HG03378 (cell line): ENCODE measurements around the gene PLEK2.
A peak's percentile ranks its signal among the peaks of the same experiment; 100 is the strongest.
"Not testable (repeated sequence)": the region's sequence is repeated elsewhere in the genome, so short reads cannot be mapped to it uniquely, and the experiment has no call there.

ENCODE experiments used
- ATAC-seq: cut with Tn5 transposase; IDR thresholded peaks from one replicate; pipeline ENCODE4 v1.9.1; 2021; ENCODE audit warnings: mild to moderate bottlenecking, moderate library complexity; ENCODE audit not compliant: unreplicated experiment

Gene PLEK2

DNA sequence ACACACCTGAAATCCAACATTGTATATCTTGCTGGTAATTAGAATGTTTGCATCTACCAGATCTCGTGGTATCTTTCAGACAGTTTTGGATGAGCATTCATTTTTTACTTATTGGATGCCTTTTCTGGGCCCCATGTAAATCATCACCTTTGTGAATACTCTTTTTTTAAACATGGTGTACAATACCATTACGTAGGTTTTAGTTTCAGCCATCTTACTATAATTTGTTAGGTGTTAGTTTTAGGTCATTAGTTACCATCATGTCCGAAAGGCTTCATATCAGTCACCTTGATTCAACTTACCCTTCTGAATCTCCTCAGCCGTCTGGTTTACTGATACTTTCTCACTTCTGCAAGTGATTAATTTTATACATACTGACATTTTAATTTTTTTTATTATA is 46.5 kb downstream of the PLEK2 start:
- no peak for ATAC-seq

GRCh38 chr14:67360470-67361206 is 51.3 kb downstream of the PLEK2 start:
- ATAC-seq = peak; percentile 19

DNA sequence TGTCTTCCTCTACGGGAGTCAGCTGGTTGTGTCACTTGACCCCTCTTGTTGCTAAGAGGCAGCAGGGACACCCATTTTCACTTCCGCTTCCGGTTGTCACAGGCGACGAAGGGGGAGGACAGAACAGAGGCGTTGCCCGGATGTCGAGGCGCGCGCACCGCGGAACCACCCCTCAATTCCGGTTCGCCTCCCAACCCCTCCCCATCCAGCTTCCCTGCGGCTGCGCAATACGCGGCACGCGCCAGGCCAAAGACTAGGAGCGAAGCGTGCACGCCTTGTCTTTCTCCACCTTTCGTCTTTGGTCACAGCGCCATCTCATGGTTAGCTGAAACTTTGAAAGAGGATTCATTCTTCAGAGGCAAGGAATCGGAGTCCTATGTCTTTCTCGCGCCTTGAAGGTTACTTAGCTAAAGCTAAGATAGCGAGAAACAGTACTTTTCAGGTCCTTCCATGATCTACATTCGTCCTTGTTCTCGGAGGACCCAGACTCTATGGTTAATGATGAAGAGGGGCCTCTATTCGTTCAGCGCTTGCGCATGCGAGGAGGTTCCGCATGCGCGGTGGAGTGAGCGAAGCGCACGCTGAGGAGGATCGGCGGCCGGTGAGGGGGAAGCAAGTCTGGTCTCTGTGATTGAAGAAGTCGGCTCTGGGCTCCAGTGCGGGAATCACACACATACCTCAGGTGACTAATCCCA is 52.0 kb downstream of the PLEK2 start, which contains the start of the genes ATP6V1D and EIF2S1:
Gene ATP6V1D (minus strand): TSS at position 30 of the 695 bp plus-strand sequence. CDS start 106 bp downstream, outside the sequence.
Gene EIF2S1 (plus strand): TSS at position 554 of the 695 bp plus-strand sequence. CDS start 4,440 bp downstream, outside the sequence.
- peak; percentile 88 for ATAC-seq

GRCh38 chr14:67358924-67359774 is 52.8 kb downstream of the PLEK2 start:
- ATAC-seq = no peak

- no peak for ATAC-seq
Observed at GRCh38 chr14:67357969-67358354, 54.0 kb downstream of the PLEK2 start.

DNA sequence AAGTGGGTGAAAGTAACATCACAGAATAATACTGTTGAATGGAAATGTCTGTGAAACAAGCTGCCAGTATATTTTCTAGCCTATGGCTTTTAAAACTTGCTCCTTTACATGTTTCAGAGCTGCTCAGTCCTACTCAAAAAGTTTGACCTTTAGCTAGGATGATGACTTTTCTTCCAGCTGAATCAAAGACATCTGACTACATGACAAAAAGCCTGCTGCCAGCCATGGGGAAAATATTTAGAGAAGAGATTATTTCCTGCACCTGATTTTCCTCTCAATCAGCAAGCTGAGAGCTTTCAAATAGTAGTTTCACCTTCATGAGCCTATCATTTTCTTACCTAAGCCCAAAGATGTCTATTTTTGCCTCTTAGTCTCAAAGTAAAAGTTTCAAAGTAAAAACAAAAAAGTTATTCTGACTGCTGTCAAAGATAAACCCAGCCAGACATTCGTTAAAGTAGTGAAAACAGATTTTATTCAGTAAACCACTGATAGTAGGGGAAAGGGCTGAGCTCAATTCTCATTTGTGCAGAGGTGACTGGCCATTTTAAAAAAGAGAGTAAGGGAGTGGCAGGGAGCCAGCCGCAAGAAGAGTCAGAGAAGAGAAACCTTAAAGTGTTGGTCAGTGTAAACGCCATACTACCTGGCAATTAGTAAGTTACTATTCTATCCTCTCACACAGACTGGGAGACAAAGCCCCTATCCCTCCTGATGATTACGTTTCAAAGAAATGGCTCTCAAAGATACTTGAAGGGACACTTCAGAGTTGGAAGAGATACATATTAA is 54.6 kb downstream of the PLEK2 start:
- ATAC-seq = no peak

DNA sequence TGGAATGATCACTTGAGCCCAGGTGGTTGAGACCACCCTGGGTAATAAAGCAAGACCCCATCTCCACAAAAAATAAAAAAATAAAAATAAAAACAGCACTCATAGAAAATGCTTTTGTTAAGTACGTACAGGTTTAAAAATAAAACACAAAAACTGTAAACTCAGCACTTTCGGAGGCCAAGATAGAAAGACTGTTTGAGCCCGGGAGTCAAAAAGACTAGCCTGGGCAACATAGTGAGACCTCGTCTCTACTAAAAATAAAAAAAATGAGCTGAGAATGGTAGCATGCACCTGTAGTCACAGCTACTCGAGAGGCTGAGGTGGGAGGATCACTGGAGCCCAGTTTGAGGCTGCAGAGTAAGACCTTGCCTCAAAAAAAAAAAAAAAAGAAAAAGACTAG is 59.9 kb downstream of the PLEK2 start:
- ATAC-seq = no peak

DNA sequence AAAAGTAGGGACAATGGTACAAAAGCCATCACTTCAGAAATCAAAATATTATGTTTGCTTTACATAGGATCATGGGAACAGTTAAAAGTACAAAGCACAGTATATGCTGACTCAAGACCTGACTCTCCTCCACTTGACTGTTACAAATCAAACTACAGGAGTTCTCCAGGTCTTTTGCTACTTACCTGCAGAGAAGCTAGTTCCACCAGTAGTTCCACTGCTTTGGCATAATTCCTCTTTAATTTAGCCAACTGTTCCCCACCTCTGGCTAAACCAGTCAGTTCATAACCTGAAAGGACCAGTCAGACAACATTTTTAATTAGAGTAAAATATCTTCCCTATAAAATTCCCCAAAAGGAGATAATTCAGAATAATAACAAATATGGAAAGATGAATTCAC is 66.4 kb downstream of the PLEK2 start:
- ATAC-seq = no peak

DNA sequence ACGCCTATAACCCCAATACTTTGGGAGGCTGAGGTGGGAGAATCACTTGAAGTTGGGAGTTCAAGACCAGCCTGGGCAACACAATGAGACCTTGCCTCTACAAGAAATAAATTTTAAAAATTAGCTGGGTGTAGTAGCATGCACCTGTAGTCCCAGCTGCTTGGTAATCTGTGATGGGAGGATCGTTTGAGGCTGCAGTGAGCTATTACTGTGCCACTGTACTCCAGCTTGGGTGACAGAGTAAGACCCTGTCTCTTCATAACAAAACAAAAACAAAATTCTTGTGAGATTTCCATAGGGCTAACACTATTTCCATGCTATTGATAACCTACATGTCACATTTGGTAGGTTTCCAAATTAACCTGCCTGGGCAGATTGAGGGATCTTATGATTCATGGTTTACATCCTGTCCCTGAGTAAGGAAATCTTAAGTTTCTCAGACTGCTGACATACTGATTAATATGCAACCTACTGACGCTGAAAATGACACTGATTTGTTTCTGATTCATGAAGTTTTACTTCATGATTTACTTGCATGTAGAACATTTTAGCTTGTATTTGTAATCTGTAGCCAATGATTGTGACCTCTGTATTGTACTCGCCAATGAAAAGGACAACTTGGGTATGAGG is 68.2 kb downstream of the PLEK2 start:
- no peak for ATAC-seq

GRCh38 chr14:67341231-67341630 is 70.7 kb downstream of the PLEK2 start:
- ATAC-seq = not testable (repeated sequence)
